GM19395 (cell line): ENCODE measurements around the gene NUP107.

Experiments used
- ATAC-seq: cut with Tn5 transposase; IDR thresholded peaks from one replicate; pipeline ENCODE4 v1.9.1; 2021; ENCODE audit warnings: mild to moderate bottlenecking, moderate library complexity; ENCODE audit not compliant: unreplicated experiment

Gene NUP107

DNA sequence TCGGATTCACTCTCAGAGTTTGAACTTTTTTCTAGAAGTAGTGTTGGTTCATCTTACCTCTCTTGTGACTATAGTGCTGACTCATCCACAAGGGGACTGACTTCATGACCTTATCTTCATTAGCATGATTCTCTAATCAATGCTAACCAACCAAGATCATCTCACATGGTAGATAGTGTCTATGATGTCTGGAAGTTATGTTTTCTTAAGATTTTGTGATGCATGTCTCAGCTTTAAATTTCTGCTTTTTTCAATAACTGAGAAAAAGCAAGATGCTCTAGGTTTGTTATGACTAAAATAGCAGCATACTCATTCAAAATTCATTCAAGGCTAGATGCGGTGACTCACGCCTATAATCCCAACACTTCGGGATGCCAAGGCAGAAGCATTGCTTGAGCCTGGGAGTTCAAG lies 46.9 kb downstream of the NUP107 start:
- no peak for ATAC-seq

DNA sequence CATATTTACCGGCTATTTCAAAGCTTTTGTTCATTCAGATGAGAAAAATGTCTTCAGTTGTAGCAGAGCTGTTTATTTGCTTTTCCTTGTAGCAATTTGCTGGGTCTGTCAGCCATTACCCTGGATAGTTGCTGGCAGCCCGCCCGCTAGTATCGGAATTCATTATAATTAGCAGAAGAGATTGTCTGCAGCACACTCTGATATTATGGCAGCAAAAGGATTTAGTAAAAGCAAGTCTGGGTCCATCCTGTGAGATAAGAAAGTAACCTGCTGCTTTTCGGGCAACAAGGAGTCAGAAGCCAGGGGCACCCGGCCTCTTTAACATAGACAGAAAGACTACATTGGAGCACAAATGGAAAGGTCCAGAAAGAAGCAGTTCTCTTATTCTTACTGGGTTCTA lies 53.1 kb downstream of the NUP107 start:
- ATAC-seq: no peak

DNA sequence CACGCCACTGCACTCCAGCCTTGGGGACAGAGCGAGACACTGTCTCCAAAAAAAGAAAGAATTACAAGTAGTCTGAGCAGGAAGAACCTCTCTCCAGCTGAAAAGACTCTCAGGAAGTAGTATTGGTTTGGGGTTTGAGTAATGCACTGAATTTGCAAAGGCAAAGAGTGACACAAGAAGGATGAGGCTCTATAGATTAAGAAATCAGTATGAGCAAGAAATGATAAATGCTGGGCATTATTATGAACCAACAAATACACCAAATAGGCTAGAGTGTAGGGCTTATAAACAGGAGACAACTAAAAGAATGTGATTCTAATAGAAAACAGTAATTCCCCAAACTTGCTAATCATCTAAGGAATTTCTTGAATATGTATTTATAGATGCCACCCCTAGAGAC lies 56.6 kb downstream of the NUP107 start:
- no peak for ATAC-seq

DNA sequence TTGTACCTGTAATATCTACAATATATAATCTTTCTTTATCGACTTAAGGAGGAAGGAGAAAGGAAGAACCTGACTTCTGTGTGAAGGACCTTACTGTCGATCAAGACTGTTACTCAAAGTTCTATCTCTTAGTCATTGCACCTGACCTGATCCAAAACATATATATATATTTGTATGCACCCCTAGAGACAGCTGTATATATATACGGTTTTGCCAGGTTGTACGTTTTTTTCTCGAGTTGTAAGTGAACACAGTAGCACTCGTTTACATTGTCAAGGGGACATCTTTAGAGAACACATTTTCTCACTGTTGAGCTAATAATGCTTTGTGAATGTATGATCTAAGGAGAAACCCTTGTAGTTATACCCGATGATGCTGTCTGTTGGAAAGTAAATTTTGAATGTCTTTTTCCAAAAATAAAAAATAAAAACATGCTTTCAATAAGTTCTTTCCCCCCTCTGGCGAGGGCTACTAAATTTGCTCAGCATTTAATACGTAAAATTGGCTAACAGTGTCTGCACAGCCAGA lies 58.7 kb downstream of the NUP107 start:
- ATAC-seq: peak; percentile 0

DNA sequence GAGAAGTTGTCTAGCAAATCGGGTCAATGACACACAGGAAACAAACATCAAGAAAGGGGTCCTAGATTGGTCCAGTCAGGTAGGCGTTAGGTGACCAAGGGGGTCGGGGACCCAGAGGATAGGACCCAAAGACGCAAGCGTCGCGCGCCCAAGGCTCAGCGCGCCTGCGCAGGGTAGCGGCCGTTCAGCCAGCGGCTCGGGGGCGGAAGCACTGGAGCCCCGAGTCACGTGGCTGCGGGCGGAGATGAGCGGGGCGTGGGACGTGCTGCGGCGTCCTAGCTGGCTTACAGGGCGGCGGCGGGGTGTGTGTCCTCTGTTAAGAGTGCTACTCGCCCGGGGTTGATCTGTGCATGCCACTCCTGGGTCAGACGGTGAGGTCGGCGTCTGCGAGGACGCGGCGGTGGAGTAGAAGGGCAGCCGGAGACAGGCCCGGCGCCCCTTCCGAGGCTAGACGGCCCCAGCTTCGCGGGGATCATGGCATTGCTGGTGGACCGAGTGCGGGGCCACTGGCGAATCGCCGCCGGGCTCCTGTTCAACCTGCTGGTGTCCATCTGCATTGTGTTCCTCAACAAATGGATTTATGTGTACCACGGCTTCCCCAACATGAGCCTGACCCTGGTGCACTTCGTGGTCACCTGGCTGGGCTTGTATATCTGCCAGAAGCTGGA lies 59.3 kb downstream of the NUP107 start, which contains the start of gene SLC35E3:
Gene SLC35E3 (plus strand): TSS at position 273 of the 668 bp plus-strand sequence. CDS start 202 bp downstream, at position 475.
- peak; percentile 97 for ATAC-seq

DNA sequence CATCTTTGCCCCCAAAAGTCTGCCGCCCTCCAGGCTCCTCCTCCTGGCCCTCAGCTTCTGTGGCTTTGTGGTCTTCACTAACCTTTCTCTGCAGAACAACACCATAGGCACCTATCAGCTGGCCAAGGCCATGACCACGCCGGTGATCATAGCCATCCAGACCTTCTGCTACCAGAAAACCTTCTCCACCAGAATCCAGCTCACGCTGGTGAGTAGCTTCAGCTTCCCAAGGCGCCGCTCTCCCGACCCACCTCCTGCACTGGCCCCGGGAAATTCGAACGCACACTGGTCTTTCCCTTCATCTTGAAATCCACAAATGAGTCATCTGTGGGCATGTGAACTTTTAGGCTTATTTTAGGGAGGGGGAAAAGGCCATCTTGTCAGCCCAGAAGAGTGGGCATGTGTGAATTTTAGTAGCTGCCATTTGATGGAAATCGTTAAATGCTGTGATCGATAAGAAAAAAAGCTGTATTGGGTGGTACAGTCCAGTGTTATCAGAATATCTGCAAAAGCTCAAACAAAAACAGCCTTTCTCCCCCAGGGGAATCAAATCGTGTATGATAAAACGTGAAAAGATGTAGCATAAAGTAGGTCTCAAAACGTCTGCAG lies 59.9 kb downstream of the NUP107 start:
- ATAC-seq: peak; percentile 51

DNA sequence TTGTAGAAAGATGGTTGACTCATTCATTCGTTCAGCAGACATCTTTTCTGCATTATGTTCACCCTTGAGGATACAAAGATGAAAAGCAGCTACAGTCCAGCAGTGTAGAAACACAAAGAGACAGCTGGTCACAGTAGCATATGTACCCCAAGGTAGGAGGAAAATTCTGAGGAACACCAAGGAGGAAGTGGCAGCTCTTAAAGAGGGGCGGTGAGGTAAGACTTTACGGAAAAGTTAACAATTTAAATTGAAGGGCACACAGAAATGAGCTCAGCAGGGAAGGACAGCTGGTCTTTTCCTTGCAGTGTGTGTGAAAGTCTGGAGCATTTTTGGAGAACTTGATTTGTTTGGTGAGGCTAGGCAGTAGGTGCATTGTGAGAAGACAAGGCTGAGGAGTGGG lies 62.7 kb downstream of the NUP107 start:
- ATAC-seq: no peak

DNA sequence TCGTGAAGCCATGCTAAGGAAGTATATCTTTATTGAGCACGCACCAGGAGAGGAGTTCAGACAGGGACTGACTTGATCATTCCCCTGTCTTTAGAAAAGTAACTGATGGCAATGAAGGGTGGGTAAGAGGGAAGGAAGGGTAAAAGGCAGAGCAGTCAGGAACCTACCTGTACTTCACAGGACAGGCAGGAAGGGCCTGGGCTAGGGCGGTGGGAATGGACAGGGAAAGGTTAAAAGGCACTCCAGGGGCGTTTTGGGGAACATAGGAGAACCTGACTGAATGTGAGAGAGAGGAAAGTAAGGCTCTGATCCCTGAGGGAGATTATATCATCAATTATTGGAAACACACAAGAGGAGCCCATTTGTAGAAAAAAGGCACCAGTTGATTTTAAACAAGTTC lies 63.1 kb downstream of the NUP107 start:
- no peak for ATAC-seq

DNA sequence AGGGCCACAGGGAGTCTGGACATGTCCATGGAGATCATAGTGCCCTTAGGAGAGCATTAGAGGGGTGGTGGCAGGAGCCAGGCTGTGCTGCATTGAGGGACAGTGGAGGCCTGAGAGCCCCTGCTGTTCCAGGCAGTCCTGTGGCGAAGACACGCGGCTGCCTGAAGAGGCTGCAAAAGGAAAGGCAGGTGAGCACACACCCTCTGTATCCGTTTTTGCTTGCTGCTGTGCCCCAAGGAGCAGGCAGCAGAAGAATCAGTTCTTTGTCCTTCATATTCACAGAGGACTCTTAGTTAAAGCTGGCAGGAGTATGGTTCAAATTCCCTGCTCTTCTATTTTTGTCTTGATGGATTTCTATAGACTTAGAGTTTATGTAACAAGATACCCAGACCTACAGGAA lies 63.7 kb downstream of the NUP107 start:
- ATAC-seq: no peak

DNA sequence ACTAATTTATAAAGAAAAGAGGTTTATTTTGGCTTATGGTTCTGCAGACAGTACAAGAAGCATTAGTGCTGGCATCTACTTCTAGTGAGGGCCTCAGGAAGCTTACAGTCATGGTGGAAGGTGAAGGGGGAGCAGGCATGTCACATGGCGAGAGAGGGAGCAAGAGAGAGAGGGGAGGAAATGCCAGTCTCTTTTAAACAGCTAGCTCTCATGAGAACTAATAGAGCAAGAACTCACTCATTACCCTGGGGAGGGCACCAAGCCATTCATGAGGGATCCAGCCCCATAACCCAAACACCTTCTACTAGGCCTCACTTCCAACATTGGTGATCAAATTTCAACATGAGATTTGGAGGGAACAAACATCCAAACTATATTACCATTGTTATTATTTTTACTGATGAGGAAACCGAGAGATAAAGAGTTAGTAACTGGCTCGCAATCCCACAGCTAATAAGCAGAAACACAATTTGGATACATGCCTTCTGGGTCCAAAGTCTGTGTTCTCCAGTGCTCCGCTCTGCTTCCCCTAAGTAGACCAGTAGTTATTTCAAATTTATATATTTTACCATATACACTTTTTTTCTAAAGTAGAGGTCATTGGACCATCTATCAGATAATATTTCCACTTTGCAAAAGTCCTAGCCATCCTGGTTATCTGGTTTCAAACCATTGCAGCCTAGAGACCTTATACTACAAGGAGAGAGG lies 68.9 kb downstream of the NUP107 start:
- ATAC-seq: no peak

DNA sequence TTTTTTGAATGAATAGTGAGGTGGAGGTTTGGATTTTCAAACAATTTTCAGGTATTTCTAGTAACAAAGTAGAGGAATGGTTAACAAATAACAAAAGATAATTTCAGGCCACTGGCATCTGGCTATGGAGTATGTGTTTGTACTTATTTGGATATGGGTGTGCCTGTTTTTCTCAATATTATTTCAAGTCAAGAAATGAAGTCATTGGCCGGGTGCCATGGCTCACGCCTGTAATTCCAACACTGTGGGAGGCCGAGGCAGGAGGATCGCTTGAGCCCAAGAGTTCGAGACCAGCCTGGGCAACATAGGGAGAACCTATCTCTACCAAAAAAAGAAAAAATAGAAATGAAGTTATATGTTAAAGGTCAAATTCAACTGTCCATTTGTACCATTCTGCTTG lies 73.1 kb downstream of the NUP107 start:
- ATAC-seq: no peak

DNA sequence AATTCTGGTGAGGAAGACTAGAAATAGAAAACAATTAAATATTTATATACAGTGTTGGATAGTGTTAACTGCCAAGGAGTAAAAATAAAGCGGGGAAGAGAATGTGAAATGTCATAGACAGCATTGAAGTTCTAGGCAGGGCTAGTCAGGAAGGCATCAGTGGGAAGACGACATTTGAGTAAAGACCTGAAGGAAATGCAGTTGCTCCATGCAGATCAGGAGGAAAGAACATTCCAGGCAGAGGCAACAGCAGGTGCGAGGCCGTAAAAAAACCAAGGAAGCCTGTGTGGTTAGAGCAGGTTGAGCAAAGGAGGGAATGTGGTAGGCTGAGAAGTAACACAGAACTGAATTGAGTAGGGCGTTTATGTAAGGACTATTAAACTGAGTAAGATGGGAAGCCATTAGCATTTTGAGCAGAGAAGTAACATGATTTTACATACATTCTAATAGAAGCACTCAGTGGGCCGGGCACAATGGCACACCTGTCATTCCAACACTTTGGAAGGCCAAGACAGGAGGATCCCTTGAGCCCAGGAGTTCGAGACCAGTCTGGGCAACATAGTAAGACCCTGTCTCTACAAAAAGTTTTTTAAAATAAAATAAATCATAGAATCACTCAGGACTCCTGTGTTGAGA lies 74.1 kb downstream of the NUP107 start:
- ATAC-seq: no peak

DNA sequence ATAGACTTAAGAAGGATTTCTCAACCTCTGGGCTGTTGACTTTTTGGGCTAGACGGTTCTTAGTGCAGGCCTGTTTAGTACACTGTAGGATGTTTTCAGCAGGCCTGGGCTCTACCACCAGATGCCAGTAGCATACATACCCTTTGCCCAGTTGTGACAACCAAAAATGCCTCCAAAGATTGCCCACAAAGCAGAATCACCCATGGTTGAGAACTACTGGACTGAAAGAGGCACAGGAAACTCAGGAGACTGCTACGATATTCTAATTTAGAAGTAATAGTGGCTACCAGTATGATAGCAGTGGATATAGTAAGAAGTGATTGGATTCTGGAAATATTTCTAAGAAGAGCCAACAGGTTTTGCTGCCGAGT lies 74.6 kb downstream of the NUP107 start:
- ATAC-seq: no peak

DNA sequence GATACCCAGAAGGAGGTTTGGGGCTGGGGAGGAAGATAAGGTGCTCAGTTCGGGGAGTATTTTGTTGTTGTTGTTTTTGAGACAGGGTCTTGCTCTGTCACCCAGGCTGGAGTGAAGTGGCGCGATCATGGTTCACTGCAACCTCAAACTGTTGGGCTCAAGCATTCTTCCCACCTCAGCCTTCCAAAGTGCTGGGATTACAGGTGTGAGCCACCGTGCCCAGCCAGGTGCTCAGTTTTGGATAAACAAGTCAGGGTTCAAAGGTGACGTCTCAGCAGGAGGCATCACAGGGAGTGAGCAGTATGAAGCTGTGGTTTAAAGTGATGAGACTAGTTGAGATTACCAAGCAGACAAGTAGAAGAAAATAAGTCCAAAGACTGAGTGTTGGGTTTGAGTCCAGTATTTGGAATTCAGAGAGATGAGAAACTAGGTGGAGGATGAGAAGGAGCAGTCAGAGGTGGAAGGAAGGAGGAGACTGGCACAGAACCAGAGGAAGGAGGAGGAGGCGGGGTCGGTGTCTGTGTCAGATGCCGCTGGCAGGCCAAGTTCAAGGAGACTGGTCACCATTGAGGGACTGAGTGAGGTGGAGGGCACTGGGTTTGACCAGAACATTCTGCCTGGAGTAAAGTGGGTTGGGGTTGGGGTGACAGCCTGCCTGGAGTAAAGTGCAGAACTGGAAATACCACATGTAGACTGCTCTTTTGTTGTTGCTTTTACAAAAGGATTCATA lies 75.3 kb downstream of the NUP107 start:
- ATAC-seq: no peak

DNA sequence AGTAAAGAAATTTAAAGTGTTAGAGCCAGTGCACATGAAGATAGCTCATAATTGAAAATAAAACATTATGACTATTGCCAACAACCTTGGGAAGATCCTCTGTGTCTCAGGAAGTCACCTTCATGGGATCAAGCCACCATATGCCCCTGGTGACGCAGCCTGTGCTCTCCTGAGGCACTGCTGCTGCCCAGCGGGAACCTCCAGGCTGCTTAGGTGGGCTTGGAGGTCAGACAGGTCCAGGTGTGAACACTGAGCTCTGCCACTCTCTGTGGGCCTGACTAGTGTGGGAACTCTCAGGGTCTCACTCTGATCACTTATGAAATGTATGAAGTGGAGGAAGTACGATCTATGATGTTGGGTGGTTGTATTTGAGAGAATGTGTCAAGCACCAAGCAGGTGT lies 75.9 kb downstream of the NUP107 start:
- no peak for ATAC-seq

DNA sequence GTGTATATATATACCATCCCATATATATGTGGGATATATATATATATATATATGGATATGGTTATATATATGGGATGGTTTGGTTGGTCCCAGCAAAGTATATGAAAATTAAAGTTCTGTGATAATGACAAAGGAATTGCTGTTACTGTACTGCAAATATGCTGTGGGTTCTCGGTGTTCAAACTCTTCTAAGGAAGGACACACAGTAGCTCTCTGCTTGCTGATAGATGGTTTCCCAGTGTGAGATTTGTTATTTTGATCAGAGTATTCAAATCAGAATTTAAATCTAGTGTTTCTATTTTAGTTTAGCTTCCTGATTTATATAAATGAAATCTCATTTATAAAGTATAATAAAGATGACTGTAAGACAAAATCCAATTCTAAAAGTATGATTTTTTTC lies 78.9 kb downstream of the NUP107 start:
- no peak for ATAC-seq

DNA sequence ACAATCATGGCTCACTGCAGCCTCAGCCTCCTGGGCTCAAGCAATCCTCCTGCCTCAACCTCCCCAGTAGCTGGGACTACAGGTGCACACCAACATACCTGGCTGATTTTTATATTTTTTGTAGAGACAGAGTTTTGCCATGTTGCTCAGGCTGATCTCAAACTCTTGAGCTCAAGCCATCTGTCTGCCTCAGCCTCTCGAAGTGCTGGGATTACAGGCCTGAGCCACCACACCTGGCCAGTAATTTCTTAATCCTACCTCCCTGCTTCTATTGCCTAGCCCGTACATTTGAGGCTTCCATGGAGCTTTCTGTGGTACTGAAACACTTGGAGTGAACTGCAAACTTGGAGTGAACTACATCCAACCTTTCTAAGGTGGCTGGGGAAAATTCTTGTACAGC lies 79.9 kb downstream of the NUP107 start:
- ATAC-seq: no peak

DNA sequence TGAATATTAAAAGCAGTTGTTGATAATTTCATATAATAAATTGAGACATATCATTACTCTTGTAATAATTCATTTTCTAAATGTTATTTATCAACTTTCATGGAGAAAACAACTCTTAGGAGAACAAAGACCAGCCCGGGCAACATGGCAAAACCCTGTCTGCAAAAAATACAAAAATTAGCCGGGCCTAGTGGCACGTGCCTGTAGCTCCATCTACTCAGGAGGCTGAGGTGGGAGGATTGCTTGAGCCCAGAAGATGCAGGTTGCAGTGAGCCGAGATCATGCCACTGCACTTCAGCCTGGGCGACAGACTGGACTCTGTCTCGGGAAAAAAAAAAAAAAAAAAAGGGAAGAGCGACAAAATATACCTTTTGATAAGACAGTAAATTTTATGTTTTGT lies 80.4 kb downstream of the NUP107 start:
- ATAC-seq: no peak

DNA sequence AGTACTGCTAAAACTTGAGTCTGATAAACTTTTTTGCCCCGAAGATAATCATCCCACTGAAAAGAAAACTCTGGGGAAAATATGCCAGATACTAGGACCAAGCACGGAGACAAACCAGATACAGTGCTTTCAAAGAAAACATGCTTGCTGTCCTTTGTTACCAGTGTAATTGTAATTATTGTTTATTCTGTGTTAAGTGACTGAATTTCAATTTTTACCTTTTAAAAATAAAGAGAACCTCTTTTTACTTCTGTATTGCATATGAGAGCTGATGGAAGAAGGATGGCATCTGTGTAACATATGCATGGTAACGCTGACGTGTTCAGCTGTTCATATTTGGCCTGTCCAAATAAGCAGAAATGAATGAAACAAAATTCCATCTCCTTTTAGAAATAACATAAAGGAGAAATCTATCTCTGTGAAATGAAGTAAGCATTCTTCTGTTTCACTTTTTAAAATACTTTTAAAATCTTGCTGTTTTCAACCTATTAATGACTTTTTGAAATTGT lies 81.7 kb downstream of the NUP107 start:
- ATAC-seq: no peak

DNA sequence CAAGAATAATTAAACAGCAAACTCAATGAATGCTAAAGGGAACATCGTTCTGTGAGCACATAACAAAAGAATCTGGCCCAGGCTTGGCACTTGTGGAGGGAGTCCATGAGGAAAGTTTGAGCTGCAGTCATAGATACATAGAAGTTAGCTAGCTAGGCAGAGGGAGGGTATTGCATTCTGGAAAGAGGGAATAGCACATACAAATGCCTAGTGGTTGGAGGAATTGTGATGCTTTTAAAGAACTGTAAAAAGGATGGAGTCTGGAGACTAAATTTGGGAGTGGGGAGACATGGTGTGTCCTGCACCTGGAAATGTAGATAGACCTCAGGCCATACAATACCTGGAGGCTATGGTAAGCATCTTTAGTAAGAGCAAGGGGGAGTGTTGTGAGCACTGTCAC lies 83.2 kb downstream of the NUP107 start:
- no peak for ATAC-seq
